HepG2 (cell line): ENCODE measurements around the gene FOSL2. TPM values are rescaled to one million over a fixed set of nuclear protein-coding genes. Genes with fewer than 3 reads are reported as not detected.

Experiments
- DR1 ChIP-seq: sonication (generic); formaldehyde crosslinking; IDR thresholded peaks from 2 replicates; pipeline ENCODE4 v1.8.0; 2021; ENCODE audit warnings: mild to moderate bottlenecking, missing genetic modification reagents, inconsistent platforms
- ETV6 ChIP-seq: sonication (generic); formaldehyde crosslinking; conservative IDR thresholded peaks from 2 replicates; pipeline ENCODE4 v1.4.0; 2020; ENCODE audit warnings: missing genetic modification reagents
- IKZF4 ChIP-seq: sonication (generic); formaldehyde crosslinking; IDR thresholded peaks from 2 replicates; pipeline ENCODE4 v1.5.1; 2020; ENCODE audit warnings: borderline replicate concordance, mild to moderate bottlenecking, low read depth, missing genetic modification reagents; ENCODE audit errors: not compliant biosample characterization
- MED8 ChIP-seq: sonication (generic); formaldehyde crosslinking; IDR thresholded peaks from 2 replicates; pipeline ENCODE4 v1.8.1; 2023; ENCODE audit warnings: mild to moderate bottlenecking, missing genetic modification reagents; ENCODE audit not compliant: insufficient replicate concordance
- MTA3 ChIP-seq: sonication (generic); formaldehyde crosslinking; IDR thresholded peaks from 2 replicates; pipeline ENCODE4 v1.4.0; 2020; ENCODE audit warnings: missing genetic modification reagents
- MXI1 ChIP-seq: IDR thresholded peaks from 3 replicates; pipeline ENCODE4 v1.6.1; 2012; ENCODE audit warnings: low read depth, low read length, inconsistent platforms, borderline replicate concordance
- PRPF4 ChIP-seq: fragments of 200-400 bp; formaldehyde crosslinking; IDR thresholded peaks from 2 replicates; pipeline ENCODE4 v1.6.1; 2016; ENCODE audit warnings: low read length, low read depth; ENCODE audit not compliant: poor library complexity, severe bottlenecking
- RAD51 ChIP-seq: fragments of 450-650 bp; IDR thresholded peaks from 2 replicates; pipeline ENCODE4 v1.6.1; 2016; ENCODE audit warnings: borderline replicate concordance
- SAFB2 ChIP-seq: sonication (generic); formaldehyde crosslinking; IDR thresholded peaks from 2 replicates; pipeline ENCODE4 v1.5.1; 2020; ENCODE audit warnings: missing genetic modification reagents, low read depth, mild to moderate bottlenecking, borderline replicate concordance
- XRCC5 ChIP-seq: fragments of 200-400 bp; formaldehyde crosslinking; optimal IDR thresholded peaks from 2 replicates; pipeline ENCODE3; 2017; ENCODE audit warnings: mild to moderate bottlenecking, low read length
- YEATS4 ChIP-seq: sonication (generic); formaldehyde crosslinking; IDR thresholded peaks from 2 replicates; pipeline ENCODE4 v1.4.0; 2020; ENCODE audit warnings: missing genetic modification reagents, borderline replicate concordance
- ZBTB38 ChIP-seq: sonication (generic); formaldehyde crosslinking; IDR thresholded peaks from 2 replicates; pipeline ENCODE4 v1.5.1; 2020; ENCODE audit warnings: mild to moderate bottlenecking, missing genetic modification reagents
- ZNF501 ChIP-seq: sonication (generic); formaldehyde crosslinking; IDR thresholded peaks from 2 replicates; pipeline ENCODE4 v1.5.1; 2020; ENCODE audit warnings: mild to moderate bottlenecking, moderate library complexity, missing genetic modification reagents
- ZNF552 ChIP-seq: sonication (generic); formaldehyde crosslinking; IDR thresholded peaks from 2 replicates; pipeline ENCODE4 v1.9.0; 2022; ENCODE audit warnings: missing genetic modification reagents, mild to moderate bottlenecking, borderline replicate concordance
- ZNF629 ChIP-seq: sonication (generic); formaldehyde crosslinking; conservative IDR thresholded peaks from 2 replicates; pipeline ENCODE4 v1.5.0; 2020; ENCODE audit warnings: missing genetic modification reagents
- ZNF703 ChIP-seq: sonication (generic); formaldehyde crosslinking; IDR thresholded peaks from 2 replicates; pipeline ENCODE4 v1.5.1; 2020; ENCODE audit warnings: missing genetic modification reagents, mild to moderate bottlenecking, moderate library complexity, borderline replicate concordance
- ZNF747 ChIP-seq: sonication (generic); formaldehyde crosslinking; IDR thresholded peaks from 2 replicates; pipeline ENCODE4 v1.8.1; 2023; ENCODE audit warnings: missing genetic modification reagents, mild to moderate bottlenecking, borderline replicate concordance
- ZSCAN21 ChIP-seq: sonication (generic); formaldehyde crosslinking; IDR thresholded peaks from 2 replicates; pipeline ENCODE4 v1.8.0; 2022; ENCODE audit warnings: mild to moderate bottlenecking, missing genetic modification reagents, moderate library complexity, borderline replicate concordance
- ZSCAN30 ChIP-seq: sonication (generic); formaldehyde crosslinking; IDR thresholded peaks from 2 replicates; pipeline ENCODE4 v1.5.0; 2020; ENCODE audit warnings: mild to moderate bottlenecking, missing genetic modification reagents
- ZSCAN9 ChIP-seq: IDR thresholded peaks from 2 replicates; pipeline ENCODE4 v1.6.1; 2016; ENCODE audit warnings: borderline replicate concordance
- polyA plus RNA-seq, 8 experiments: library from polyadenylated mRNA; depleted of rRNA in 3 of 8; stranded (reverse) in 7 of 8; unstranded in 1 of 8; fragments of >200 nt; fragmentation: Illumina TruSeq in 4 of 8; extraction: Trizol in 4 of 8; gene quantifications; 2 replicates each; pipeline versions ENCODE4 v1.2.1 to v1.2.3, GENCODE V29; 2011 to 2016; ENCODE audit warnings: low read depth in 4 of 8, missing spikeins in 1 of 8, mixed read lengths in 1 of 8; ENCODE audit not compliant: insufficient read depth in 1 of 8
- total RNA-seq, 5 experiments: library from RNA; depleted of rRNA; stranded (reverse); fragments of >200 nt; fragmentation: Illumina TruSeq; extraction: Trizol; gene quantifications; 2 replicates each; pipeline ENCODE4 v1.2.3, GENCODE V29; 2016; ENCODE audit warnings: low read depth in 1 of 5
- TF ChIP-seq, protein P1 (sequence below): sonication (generic); formaldehyde crosslinking; IDR thresholded peaks from 2 replicates; pipeline ENCODE4 v1.5.1; 2020; ENCODE audit warnings: missing genetic modification reagents, mild to moderate bottlenecking, borderline replicate concordance
- TF ChIP-seq, protein P2 (sequence below): sonication (generic); formaldehyde crosslinking; IDR thresholded peaks from 2 replicates; pipeline ENCODE4 v1.4.0; 2020; ENCODE audit warnings: mild to moderate bottlenecking, missing genetic modification reagents
- TF ChIP-seq, protein P3 (sequence below): IDR thresholded peaks from 2 replicates; pipeline ENCODE4 v1.6.1; 2016; ENCODE audit warnings: missing compliant biosample characterization, missing genetic modification reagents, borderline replicate concordance
- TF ChIP-seq, protein P4 (sequence below): sonication (generic); formaldehyde crosslinking; conservative IDR thresholded peaks from 2 replicates; pipeline ENCODE4 v1.8.0; 2022; ENCODE audit warnings: low read depth, missing genetic modification reagents

FOSL2 gene
- total and polyA plus RNA-seq, 2 of the 13 experiments (the other 11 are each of a cell fraction or from before 2014, with no cell fraction given) = 3.4 to 18.1 TPM

DNA sequence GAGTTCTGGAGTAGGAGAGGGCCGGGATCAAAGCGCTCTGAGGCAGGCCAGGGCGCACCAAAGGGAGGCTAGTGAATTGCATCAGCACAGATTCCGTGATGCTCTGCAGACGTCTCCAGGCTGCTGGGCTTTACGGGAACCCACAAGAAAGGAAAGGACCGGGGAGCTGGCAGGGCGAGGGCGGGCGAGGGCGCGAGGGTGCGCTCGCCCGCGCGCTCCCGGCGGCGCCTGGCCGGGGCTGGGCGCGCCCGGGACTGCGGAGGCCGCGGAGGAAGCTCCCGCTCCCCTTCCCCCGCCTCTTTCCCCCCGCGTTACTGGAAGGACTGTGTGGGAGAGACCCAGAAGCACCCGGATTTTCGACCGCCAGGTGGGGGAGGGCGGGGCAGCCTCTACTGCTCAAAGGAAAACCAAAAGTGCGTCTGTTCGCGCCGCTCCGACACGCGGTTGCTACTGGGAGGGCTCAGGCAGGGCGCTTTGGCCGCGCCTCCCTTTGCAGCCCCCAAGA lies 2.4 kb upstream of the FOSL2 start (continued):
- TF ChIP-seq, protein P1, sequence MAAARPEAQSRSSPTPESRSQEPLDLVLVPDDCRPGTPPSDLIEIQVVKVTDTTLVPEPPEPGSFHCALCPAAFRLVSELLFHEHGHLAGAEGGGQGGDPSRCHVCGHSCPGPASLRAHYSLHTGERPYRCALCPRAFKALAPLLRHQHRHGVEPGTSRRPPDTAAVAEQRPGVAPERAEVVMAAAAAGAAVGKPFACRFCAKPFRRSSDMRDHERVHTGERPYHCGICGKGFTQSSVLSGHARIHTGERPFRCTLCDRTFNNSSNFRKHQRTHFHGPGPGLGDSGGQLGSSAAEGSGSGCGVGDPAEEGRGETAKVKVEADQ = no peak
- TF ChIP-seq MED8 (CRISPR knock-in tag) (peak; percentile 43), ZSCAN30 (CRISPR knock-in tag) (no peak), ZNF629 (no peak), MTA3 (CRISPR knock-in tag) (no peak), ZSCAN9 (CRISPR knock-in tag) (0 out of 2 replicates have a peak, but pooled peaks have one; percentile 13), ZNF747 (CRISPR knock-in tag) (no peak), ETV6 (CRISPR knock-in tag) (no peak), ZSCAN21 (CRISPR knock-in tag) (no peak; the same call in 1 of the 2 replicates), IKZF4 (peak; percentile 69), ZNF703 (CRISPR knock-in tag) (0 out of 2 replicates have a peak, but pooled peaks have one; percentile 12), PRPF4 (no peak), XRCC5 (no peak), SAFB2 (CRISPR knock-in tag) (no peak), MXI1 (0 out of 3 replicates have a peak, but pooled peaks have one; percentile 8), YEATS4 (0 out of 2 replicates have a peak, but pooled peaks have one; percentile 33), ZNF501 (CRISPR knock-in tag) (no peak), ZBTB38 (CRISPR knock-in tag) (peak; percentile 15; the same call in 1 of the 2 replicates), ZNF552 (CRISPR knock-in tag) (no peak), DR1 (peak; percentile 34; the same call in 1 of the 2 replicates), RAD51 (no peak)
- TF ChIP-seq, protein P2, sequence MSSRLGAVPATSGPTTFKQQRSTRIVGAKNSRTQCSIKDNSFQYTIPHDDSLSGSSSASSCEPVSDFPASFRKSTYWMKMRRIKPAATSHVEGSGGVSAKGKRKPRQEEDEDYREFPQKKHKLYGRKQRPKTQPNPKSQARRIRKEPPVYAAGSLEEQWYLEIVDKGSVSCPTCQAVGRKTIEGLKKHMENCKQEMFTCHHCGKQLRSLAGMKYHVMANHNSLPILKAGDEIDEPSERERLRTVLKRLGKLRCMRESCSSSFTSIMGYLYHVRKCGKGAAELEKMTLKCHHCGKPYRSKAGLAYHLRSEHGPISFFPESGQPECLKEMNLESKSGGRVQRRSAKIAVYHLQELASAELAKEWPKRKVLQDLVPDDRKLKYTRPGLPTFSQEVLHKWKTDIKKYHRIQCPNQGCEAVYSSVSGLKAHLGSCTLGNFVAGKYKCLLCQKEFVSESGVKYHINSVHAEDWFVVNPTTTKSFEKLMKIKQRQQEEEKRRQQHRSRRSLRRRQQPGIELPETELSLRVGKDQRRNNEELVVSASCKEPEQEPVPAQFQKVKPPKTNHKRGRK (CRISPR knock-in tag) = no peak
- TF ChIP-seq, protein P3, sequence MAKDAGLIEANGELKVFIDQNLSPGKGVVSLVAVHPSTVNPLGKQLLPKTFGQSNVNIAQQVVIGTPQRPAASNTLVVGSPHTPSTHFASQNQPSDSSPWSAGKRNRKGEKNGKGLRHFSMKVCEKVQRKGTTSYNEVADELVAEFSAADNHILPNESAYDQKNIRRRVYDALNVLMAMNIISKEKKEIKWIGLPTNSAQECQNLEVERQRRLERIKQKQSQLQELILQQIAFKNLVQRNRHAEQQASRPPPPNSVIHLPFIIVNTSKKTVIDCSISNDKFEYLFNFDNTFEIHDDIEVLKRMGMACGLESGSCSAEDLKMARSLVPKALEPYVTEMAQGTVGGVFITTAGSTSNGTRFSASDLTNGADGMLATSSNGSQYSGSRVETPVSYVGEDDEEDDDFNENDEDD (CRISPR knock-in tag) = no peak; the same call in 1 of the 2 replicates
- TF ChIP-seq, protein P4, sequence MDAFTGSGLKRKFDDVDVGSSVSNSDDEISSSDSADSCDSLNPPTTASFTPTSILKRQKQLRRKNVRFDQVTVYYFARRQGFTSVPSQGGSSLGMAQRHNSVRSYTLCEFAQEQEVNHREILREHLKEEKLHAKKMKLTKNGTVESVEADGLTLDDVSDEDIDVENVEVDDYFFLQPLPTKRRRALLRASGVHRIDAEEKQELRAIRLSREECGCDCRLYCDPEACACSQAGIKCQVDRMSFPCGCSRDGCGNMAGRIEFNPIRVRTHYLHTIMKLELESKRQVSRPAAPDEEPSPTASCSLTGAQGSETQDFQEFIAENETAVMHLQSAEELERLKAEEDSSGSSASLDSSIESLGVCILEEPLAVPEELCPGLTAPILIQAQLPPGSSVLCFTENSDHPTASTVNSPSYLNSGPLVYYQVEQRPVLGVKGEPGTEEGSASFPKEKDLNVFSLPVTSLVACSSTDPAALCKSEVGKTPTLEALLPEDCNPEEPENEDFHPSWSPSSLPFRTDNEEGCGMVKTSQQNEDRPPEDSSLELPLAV (CRISPR knock-in tag) = no peak
